IMR-90 (cell line): ENCODE results near the gene RNFT2. TPM values are rescaled to one million over a fixed set of nuclear protein-coding genes. Genes with fewer than 3 reads are reported as not detected.

ENCODE experiments used
- ATAC-seq: fragments of 200-7000 bp; cut with Tn5 transposase; 2 replicates; pipeline ENCODE4 v1.9.1; 2020; ENCODE audit warnings: low read depth, mild to moderate bottlenecking, moderate library complexity
- BruUV-seq: library from RNA; stranded (reverse); fragments of 400-500 nt; replicated peaks from 2 replicates; lab custom pipeline; 2021; lab: Mats Ljungman, UMichigan
- CTCF ChIA-PET: fragments of 300-600 bp; formaldehyde crosslinking; extraction: SDS; loops from one replicate; lab custom pipeline; 2021; ENCODE audit warnings: antibody characterized with exemption; lab: Yijun Ruan, JAX
- POLR2A ChIA-PET: fragments of 300-600 bp; sonication (Branson Sonifier 250); formaldehyde crosslinking; loops from one replicate; lab custom pipeline; 2022; ENCODE audit warnings: antibody characterized with exemption; ENCODE audit not compliant: unreplicated experiment; lab: Charles Lee
- DNase-seq: peaks from one replicate; pipeline ENCODE4 v3.0.0; 2013
- H2AFZ ChIP-seq: replicated peaks from 2 replicates; pipeline ENCODE3; 2013; ENCODE audit warnings: low read length, mild to moderate bottlenecking; ENCODE audit not compliant: poor library complexity
- H2AK5ac ChIP-seq: 2 replicates; pipeline ENCODE4 v1.6.1; 2013; ENCODE audit warnings: low read depth, low read length, inconsistent platforms
- H2AK9ac ChIP-seq: replicated peaks from 2 replicates; pipeline ENCODE3; 2013; ENCODE audit warnings: mild to moderate bottlenecking, low read depth, low read length, moderate library complexity; ENCODE audit not compliant: poor library complexity
- H2BK120ac ChIP-seq: 2 replicates; pipeline ENCODE4 v1.6.1; 2013; ENCODE audit warnings: low read depth, low read length, inconsistent platforms
- H2BK15ac ChIP-seq: 3 replicates; pipeline ENCODE4 v1.6.1; 2013; ENCODE audit warnings: low read depth, low read length, inconsistent platforms
- H2BK20ac ChIP-seq: 2 replicates; pipeline ENCODE4 v1.6.1; 2013; ENCODE audit warnings: low read depth, mild to moderate bottlenecking, inconsistent platforms, low read length, moderate library complexity
- H2BK5ac ChIP-seq: 2 replicates; pipeline ENCODE4 v1.6.1; 2013; ENCODE audit warnings: mild to moderate bottlenecking, low read depth, low read length, inconsistent platforms; ENCODE audit not compliant: poor library complexity, severe bottlenecking
- H3K14ac ChIP-seq: replicated peaks from 2 replicates; pipeline ENCODE4 v1.6.1; 2013; ENCODE audit warnings: low read depth, low read length, inconsistent platforms
- H3K18ac ChIP-seq: 2 replicates; pipeline ENCODE4 v1.6.1; 2013; ENCODE audit warnings: low read depth, low read length, control low read depth
- H3K23ac ChIP-seq: 2 replicates; pipeline ENCODE4 v1.6.1; 2013; ENCODE audit warnings: low read depth, low read length, inconsistent platforms
- H3K27ac ChIP-seq: 2 replicates; pipeline ENCODE4 v1.5.1; 2013; ENCODE audit warnings: mild to moderate bottlenecking, control low read depth, low read length; ENCODE audit not compliant: insufficient read depth
- H3K27me3 ChIP-seq: 2 replicates; pipeline ENCODE4 v1.6.1; 2013; ENCODE audit warnings: low read length; ENCODE audit not compliant: control insufficient read depth, insufficient read depth
- H3K36me3 ChIP-seq: 2 replicates; pipeline ENCODE4 v1.6.1; 2013; ENCODE audit warnings: low read length, mixed read lengths; ENCODE audit not compliant: control insufficient read depth, insufficient read depth
- H3K4ac ChIP-seq: 2 replicates; pipeline ENCODE4 v1.6.1; 2013; ENCODE audit warnings: low read depth, low read length, inconsistent platforms
- H3K4me1 ChIP-seq: 2 replicates; pipeline ENCODE4 v1.6.1; 2013; ENCODE audit warnings: low read length, mixed read lengths; ENCODE audit not compliant: control insufficient read depth, insufficient read depth
- H3K4me2 ChIP-seq: 2 replicates; pipeline ENCODE4 v1.6.1; 2013; ENCODE audit warnings: low read depth, mild to moderate bottlenecking, control low read depth, low read length, moderate library complexity
- H3K4me3 ChIP-seq: 2 replicates; pipeline ENCODE4 v1.5.1; 2013; ENCODE audit warnings: low read depth, mild to moderate bottlenecking, control low read depth, low read length, moderate library complexity; ENCODE audit not compliant: insufficient read depth
- H3K56ac ChIP-seq: 2 replicates; pipeline ENCODE4 v1.6.1; 2013; ENCODE audit warnings: low read length, inconsistent platforms; ENCODE audit not compliant: insufficient read depth; ENCODE audit errors: extremely low read depth
- H3K79me1 ChIP-seq, 2 experiments: 2 replicates each; pipeline ENCODE4 v1.6.1; 2013; ENCODE audit warnings: low read length in 2 of 2, inconsistent platforms in 1 of 2, low read depth in 1 of 2
- H3K9ac ChIP-seq: 2 replicates; pipeline ENCODE4 v1.6.1; 2013; ENCODE audit warnings: low read depth, low read length, control low read depth
- H3K9me1 ChIP-seq: 2 replicates; pipeline ENCODE4 v1.6.1; 2013; ENCODE audit warnings: low read length, inconsistent platforms; ENCODE audit not compliant: insufficient read depth
- H3K9me3 ChIP-seq: 2 replicates; pipeline ENCODE4 v1.6.1; 2013; ENCODE audit warnings: low read length; ENCODE audit not compliant: control insufficient read depth, insufficient read depth
- H4K20me1 ChIP-seq: 2 replicates; pipeline ENCODE4 v1.6.1; 2013; ENCODE audit warnings: low read length, inconsistent platforms; ENCODE audit not compliant: insufficient read depth
- H4K5ac ChIP-seq: 2 replicates; pipeline ENCODE4 v1.6.1; 2013; ENCODE audit warnings: mild to moderate bottlenecking, low read depth, low read length, control low read depth
- H4K8ac ChIP-seq, 2 experiments: 2 replicates each; pipeline ENCODE4 v1.6.1; 2013; ENCODE audit warnings: low read depth in 2 of 2, low read length in 2 of 2, control low read depth in 1 of 2, inconsistent platforms in 1 of 2
- H4K91ac ChIP-seq: 2 replicates; pipeline ENCODE4 v1.6.1; 2013; ENCODE audit warnings: low read depth, low read length, inconsistent platforms; ENCODE audit not compliant: insufficient read depth
- BHLHE40 ChIP-seq: fragments of 150-350 bp; IDR thresholded peaks from 2 replicates; pipeline ENCODE4 v1.6.1; 2016; ENCODE audit warnings: mild to moderate bottlenecking, low read depth, low read length
- CEBPB ChIP-seq: IDR thresholded peaks from 2 replicates; pipeline ENCODE4 v1.6.1; 2012; ENCODE audit warnings: low read depth, low read length, improper control_type of control experiment
- CHD1 ChIP-seq: IDR thresholded peaks from 2 replicates; pipeline ENCODE4 v1.6.1; 2012; ENCODE audit warnings: low read depth, low read length, improper control_type of control experiment
- CTCF ChIP-seq: conservative IDR thresholded peaks from 2 replicates; pipeline ENCODE4 v1.5.1; 2012; ENCODE audit warnings: mild to moderate bottlenecking, low read depth, low read length, improper control_type of control experiment
- ELK1 ChIP-seq: fragments of 150-350 bp; IDR thresholded peaks from 2 replicates; pipeline ENCODE4 v1.6.1; 2016; ENCODE audit warnings: low read depth, mild to moderate bottlenecking, low read length, moderate library complexity, borderline replicate concordance
- MAFK ChIP-seq: IDR thresholded peaks from 2 replicates; pipeline ENCODE4 v1.6.1; 2012; ENCODE audit warnings: low read depth, low read length, improper control_type of control experiment
- MXI1 ChIP-seq: IDR thresholded peaks from 2 replicates; pipeline ENCODE4 v1.6.1; 2012; ENCODE audit warnings: low read depth, mild to moderate bottlenecking, low read length, moderate library complexity, borderline replicate concordance
- POLR2A ChIP-seq: IDR thresholded peaks from 2 replicates; pipeline ENCODE4 v1.6.1; 2012; ENCODE audit warnings: mild to moderate bottlenecking, low read depth, low read length
- RAD21 ChIP-seq: IDR thresholded peaks from 2 replicates; pipeline ENCODE4 v1.6.1; 2012; ENCODE audit warnings: low read length, improper control_type of control experiment
- WGBS, 2 experiments: methylation state at CpG; one replicate each; pipeline versions ENCODE4 v1.1.5 to v1.1.7; 2013; ENCODE audit warnings: missing lambda C conversion rate in 2 of 2; ENCODE audit not compliant: insufficient read length in 1 of 2; ENCODE audit errors: extremely low coverage in 2 of 2; 5-methylcytosine and 5-hydroxymethylcytosine counted together
- dilution Hi-C: fragments of 300-500 bp; cut with HindIII; formaldehyde crosslinking; loops from one replicate; pipeline ENCODE4 v1.14.3; 2018; ENCODE audit warnings: low sequenced_read_pairs; ENCODE audit not compliant: unreplicated experiment
- in situ Hi-C: fragments of 300-500 bp; cut with MboI; formaldehyde crosslinking; loops from 3 replicates; pipeline ENCODE4 v1.14.3; 2019; ENCODE audit warnings: low sequenced_read_pairs, inconsistent platforms, mixed read lengths
- intact Hi-C: fragments of 100-400 bp; cut with micrococcal nuclease; formaldehyde crosslinking; loops from 2 replicates; pipeline ENCODE4 v1.10.0; 2022
- polyA plus RNA-seq, 3 experiments: library from polyadenylated mRNA; depleted of rRNA; stranded (reverse); fragments of >200 nt; gene quantifications; 2 replicates each; pipeline ENCODE4 v1.2.3, GENCODE V29; 2012; ENCODE audit warnings: low replicate concordance in 1 of 3
- total RNA-seq: library from RNA; depleted of rRNA; stranded (reverse); fragments of >200 nt; gene quantifications from 2 replicates; pipeline ENCODE4 v1.2.3, GENCODE V29; 2012

RNFT2 gene
- total and polyA plus RNA-seq, 2 of the 4 experiments (the other 2 are of a cell fraction): 1.6 to 2.3 TPM

- Histone ChIP-seq H2BK15ac (no peak overlapping the region), H3K4me2 (no peak overlapping the region), H3K9me3 (no peaks in the 10 kb centered on the region), H3K27ac (no peak overlapping the region), H3K36me3 (no peaks in the 10 kb centered on the region), H2AK9ac (no peak overlapping the region), H3K4me3 (no peak overlapping the region), H3K79me1 (no peaks in the 10 kb centered on the region), H3K9me1 (no peaks in the 10 kb centered on the region), H4K5ac (no peak overlapping the region), H3K4me1 (no peaks in the 10 kb centered on the region; the same call in 1 of the 2 replicates), H2BK120ac (no peak overlapping the region), H3K56ac (no peak overlapping the region), H3K23ac (no peak overlapping the region), H2AFZ (no peak overlapping the region), H4K20me1 (no peaks in the 10 kb centered on the region), H3K18ac (no peak overlapping the region), H3K4ac (no peak overlapping the region), H2BK20ac (no peak overlapping the region), H3K14ac (no peak overlapping the region), H2BK5ac (no peak overlapping the region), H3K9ac (no peak overlapping the region), H4K8ac (no peak overlapping the region), H3K27me3 (no peaks in the 10 kb centered on the region; the same call in 1 of the 2 replicates), H2AK5ac (no peak overlapping the region), H4K91ac (no peak overlapping the region)
- in situ Hi-C loops (no loop called here), dilution Hi-C loops (no loop called here), intact Hi-C loops (no loop called here)
- TF ChIP-seq POLR2A: no peak
- no peak for TF ChIP-seq BHLHE40
- TF ChIP-seq CTCF: no peak
- no peak for TF ChIP-seq MAFK
- no peak for TF ChIP-seq ELK1
- TF ChIP-seq CHD1: no peak
- TF ChIP-seq RAD21: no peak
- TF ChIP-seq CEBPB: no peak
- TF ChIP-seq MXI1: no peak
- 80% methylated on average over 2 of the region's 16 CpGs; no CpG with 5 or more reads in 1 of the 2 experiments for WGBS, 2 experiments
- ChIA-PET POLR2A (no interaction called here), CTCF (interaction anchor here (1.3 kb wide), 1 partner anchor 10 kb away, joined by 5 read pairs; no protein-coding TSS in a partner anchor)
- DNase-seq (no peak), ATAC-seq (no peak)
- BruUV-seq: no TSS peak
Measured at GRCh38 chr12:116855744-116856470, 117.8 kb downstream of the RNFT2 start.
